ENCODE results near the gene CSF3R. TPM values are rescaled to one million over a fixed set of nuclear protein-coding genes. Genes with fewer than 3 reads are reported as not detected.

CSF3R gene
- total and polyA plus RNA-seq, 2 donors (not counting 1 experiment from before 2014, with no cell fraction given): 0.30 to 6.3 TPM

GRCh38 chr1:36486439-36487335 is 4.0 kb upstream of the CSF3R start:
- intact Hi-C loops (cut with micrococcal nuclease): no loop called here

More at GRCh38 chr1:36486439-36487335, 4.0 kb upstream of the CSF3R start:
- Histone ChIP-seq H3K79me2 (ENCODE audit: control insufficient read depth, insufficient read depth, low read length) (no peaks in the 10 kb centered on the region), H3K9me3 (ENCODE audit: control extremely low read depth in 1 of 3, control insufficient read depth in 2 of 3, insufficient read depth in 1 of 3, low read length in 2 of 3) (no peaks in the 10 kb centered on the region), H3K27me3 (replicated peaks in 1 of 4; ENCODE audit: control extremely low read depth in 1 of 4, control insufficient read depth in 3 of 4, insufficient read depth in 4 of 4, low read length in 3 of 4) (peaks cover 0 to 2% (median 0%) of the 10 kb centered on the region in 4 experiments), H3K27ac (ENCODE audit: low read length in 2 of 2) (peak overlapping the region; percentile 39 to 65), H2AFZ (ENCODE audit: insufficient read depth, low read depth, low read length, poor library complexity, severe bottlenecking) (peak overlapping the region; percentile 50), H4K20me1 (ENCODE audit: control insufficient read depth, insufficient read depth, low read length, poor library complexity, severe bottlenecking) (no peaks in the 10 kb centered on the region), H3K9ac (ENCODE audit: low read length) (peak overlapping the region; percentile 49), H3K4me2 (replicated peaks; ENCODE audit: low read depth, low read length, poor library complexity, severe bottlenecking) (peak overlapping the region; percentile 61), H3K36me3 (replicated peaks in 1 of 2; ENCODE audit: control extremely low read depth in 1 of 2, control insufficient read depth in 1 of 2, extremely low read depth in 1 of 2, insufficient read depth in 2 of 2, low read length in 1 of 2) (no peaks in the 10 kb centered on the region), H3K4me3 (ENCODE audit: control extremely low read depth in 1 of 5, extremely low read depth in 1 of 5, insufficient read depth in 1 of 5, low read depth in 2 of 5, low read length in 4 of 5) (peak overlapping the region in 2 of 5 experiments; percentile 20 to 33), H3K4me1 (ENCODE audit: control insufficient read depth in 2 of 2, insufficient read depth in 2 of 2, low read length in 2 of 2) (peaks cover 23 to 36% of the 10 kb centered on the region in 2 donors)
- Mint-ChIP-seq H3K4me3 (peak overlapping the region; percentile 64), H3K27ac (peak overlapping the region; percentile 34), H3K27me3 (no peaks in the 10 kb centered on the region), H3K4me1 (peaks cover 24% of the 10 kb centered on the region), H3K9me3 (ENCODE audit: insufficient read depth) (no peaks in the 10 kb centered on the region)
- POLR2A ChIA-PET: interaction anchor here (0.7 to 0.9 kb wide), 2 partner anchors 10 to 36 kb away, joined by 3 read pairs; partner anchors contain the start of gene OSCP1
- DNase-seq: peak; percentile 62
- ATAC-seq (ENCODE audit: low read depth): peak; percentile 62
- CTCF ChIA-PET: interaction anchor here (0.6 kb wide), 2 partner anchors 22 to 149 kb away, joined by 3 read pairs; partner anchors contain the start of gene MRPS15
- TF ChIP-seq CTCF (IDR thresholded peaks at IDR 0.05) (no peak), EZH2 (IDR thresholded peaks at IDR 0.05; ENCODE audit: borderline replicate concordance, insufficient read depth, low read depth, low read length, poor library complexity, severe bottlenecking) (no peak)
- WGBS (ENCODE audit: insufficient coverage): 66% methylated on average over 13 of the region's 17 CpGs
